Non-pigmented ciliary epithelial cell (primary cell): ENCODE results near the gene NKAIN2.
"Not testable (repeated sequence)": the region's sequence is repeated elsewhere in the genome, so short reads cannot be mapped to it uniquely, and the experiment has no call there.

ENCODE experiments used
- DNase-seq: peaks from one replicate; pipeline ENCODE4 v3.0.0-alpha.2; 2010; ENCODE audit warnings: low read depth

The NKAIN2 gene

DNA sequence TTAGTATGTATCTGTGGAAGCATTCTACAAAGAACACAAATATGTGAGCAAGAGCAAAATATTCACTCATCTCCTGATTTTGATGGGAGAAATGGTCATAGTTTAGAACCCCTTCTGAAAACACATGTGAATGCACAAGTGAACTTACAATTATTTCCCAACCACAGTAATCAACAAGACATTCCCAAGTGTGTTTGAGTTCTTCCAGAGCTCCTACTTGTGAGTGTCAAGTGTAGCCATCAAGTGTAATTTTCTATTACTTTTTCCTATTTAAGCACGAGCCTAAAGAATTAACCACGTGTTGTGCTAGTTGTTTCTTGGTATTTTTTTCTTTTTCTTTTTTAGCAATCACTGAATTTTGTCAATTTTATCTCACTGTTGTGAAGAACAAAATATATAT lies 402.3 kb downstream of the NKAIN2 start:
- DNase-seq = no peak

DNA sequence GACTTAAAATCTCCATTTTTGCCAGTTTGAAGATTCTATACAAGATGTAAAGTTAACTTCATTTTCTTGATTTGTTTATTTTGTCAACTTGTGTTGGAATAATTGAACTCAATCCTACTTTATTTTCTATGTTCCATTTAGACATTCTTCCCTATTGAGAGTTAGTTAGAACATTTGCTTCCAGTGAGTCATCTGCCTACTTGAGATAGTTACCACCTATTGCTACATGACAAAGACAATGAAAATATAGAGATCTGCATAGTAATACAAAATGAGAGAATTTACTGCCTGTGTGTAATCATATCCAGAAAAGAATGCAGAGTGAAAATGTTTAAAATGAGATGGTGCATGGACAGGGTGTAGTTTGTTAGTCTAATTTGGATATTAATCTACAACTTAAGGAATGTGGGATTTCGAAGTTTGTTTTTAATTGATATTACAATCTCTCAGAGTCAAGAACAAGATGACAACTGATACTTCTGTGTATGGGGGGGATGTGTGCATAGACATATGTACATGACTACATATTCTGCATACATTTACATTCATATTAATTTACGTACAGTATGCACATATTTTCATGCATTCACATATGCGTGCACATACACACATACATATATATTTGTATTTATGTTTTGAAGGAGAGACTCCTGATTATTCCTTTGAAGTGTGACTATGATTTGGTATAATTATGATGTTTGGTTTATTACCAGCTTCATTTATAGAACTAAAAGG lies 420.1 kb downstream of the NKAIN2 start:
- peak; percentile 49 for DNase-seq

DNA sequence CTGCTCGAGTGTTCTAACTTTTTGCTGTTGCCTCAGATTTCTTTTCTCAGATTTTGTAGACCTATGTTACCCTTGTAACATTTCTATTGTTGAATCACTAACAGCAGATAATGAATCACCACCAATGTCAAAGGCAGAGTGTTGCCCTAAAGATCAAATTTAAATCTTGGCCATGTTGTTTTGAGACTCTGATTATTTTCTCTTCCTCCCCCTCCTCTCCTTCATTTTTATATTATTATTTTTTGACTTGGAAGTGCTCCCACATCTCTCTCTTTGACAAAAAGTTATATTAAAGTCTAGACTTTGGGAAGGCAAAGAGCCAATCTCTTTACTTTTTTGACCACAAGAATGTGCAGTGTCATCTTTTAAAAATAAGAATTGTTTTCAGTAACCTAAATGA lies 422.7 kb downstream of the NKAIN2 start:
- DNase-seq = peak; percentile 27

DNA sequence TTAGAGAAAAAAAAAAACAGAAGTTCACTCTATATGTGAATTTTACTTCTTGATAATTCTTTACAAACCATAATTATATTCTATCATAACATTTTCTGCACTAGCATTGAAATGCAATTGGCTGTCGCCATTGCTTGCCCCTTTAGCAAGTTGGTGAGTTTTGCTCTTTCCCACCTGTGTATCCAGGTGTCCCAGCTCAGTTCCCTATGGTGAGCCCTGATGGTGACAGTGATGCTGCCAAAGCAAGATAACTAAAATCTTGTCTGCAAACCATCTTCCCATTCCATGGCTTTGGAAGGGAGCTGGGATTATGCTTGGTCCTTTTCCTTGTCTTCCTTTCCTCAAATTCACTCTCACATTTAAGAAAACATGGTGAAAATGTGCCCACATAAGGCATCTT lies 429.6 kb downstream of the NKAIN2 start:
- no peak for DNase-seq

DNA sequence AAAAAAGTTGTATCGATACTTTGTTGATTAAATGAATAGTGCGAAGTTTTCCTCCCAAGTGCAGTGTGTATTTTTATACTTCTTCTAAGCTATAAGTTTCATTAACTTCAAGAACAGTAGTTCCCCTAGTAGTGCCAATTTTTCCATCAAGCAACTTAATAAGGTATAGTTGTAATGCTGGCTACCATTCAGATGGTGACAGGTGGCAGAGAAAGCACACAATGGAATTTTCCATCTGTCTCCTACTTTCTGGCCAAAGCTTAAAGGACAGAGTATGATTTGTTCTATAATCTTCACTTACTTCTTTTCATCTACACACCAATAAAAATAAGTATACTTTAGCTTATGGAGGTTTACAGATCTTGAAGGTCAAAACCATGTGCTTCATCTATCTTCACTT lies 431.1 kb downstream of the NKAIN2 start:
- DNase-seq = no peak

DNA sequence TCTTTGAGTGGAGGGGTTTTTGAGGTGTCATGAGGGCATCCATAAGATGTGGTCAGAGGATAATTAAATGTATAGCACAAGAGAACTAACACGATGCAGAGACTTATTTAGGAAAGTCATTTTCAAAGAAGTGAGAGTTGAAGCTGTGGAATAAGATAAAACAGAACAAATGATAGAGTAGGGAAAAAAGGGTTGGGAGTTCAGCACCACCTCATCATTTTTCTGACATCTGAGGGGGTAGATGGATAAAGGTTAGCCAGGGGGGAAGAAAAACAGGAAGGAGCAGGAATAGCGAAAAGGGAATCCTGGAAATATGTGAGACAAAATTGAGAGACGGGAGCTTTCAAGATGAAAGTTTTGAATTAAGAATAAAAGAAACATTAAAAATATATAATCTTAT lies 434.2 kb downstream of the NKAIN2 start:
- no peak for DNase-seq

DNA sequence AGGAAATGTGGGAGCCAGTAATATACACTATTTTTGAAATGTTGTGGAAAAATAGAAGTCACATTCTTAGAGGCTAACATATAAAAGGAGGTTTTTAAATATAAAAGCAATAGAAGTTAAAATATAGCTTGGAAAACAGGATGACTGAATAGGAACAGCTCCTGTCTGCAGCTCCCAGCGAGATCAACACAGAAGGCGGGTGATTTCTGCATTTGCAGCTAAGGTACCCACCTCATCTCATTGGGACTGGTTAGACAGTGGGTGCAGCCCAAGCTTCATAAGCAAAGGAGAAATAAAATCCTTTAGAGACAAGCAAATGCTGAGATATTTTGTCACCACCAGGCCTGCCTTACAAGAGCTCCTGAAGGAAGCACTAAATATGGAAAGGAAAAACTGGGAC lies 434.7 kb downstream of the NKAIN2 start:
- DNase-seq = not testable (repeated sequence)

DNA sequence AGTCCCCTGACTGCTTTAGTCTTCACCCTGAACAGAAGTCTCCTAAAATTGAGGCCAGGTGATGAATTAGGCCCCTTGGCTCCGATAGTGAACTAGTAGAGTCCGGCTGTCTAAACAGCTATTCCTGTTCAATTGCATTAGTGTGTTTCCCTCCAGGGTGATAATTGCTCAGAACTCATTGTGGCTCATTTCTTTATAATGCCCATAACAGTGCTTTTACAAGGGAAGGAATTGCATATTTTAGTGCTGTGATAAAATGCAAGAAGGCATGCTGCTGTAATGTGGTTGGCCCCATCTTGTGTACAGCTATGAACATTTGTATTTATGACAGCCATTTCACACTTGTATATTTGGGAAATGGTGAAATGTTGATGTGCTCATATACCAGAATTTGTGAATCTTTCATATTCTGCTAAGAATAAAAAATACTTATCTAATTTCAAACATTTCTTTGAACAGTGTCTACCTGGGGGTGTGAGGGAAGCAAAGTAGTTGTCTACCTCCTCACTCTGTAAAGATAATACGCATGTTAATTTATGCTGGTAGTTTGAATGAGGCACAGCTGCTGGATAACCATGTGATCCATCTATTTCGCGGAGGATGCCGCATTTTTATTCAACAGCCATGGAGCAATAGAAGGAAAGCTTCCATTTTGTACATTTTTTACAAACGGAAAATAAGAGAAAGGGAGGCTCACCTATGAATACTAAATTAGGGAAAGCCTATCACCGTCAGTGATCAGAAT lies 451.4 kb downstream of the NKAIN2 start:
- no peak for DNase-seq

DNA sequence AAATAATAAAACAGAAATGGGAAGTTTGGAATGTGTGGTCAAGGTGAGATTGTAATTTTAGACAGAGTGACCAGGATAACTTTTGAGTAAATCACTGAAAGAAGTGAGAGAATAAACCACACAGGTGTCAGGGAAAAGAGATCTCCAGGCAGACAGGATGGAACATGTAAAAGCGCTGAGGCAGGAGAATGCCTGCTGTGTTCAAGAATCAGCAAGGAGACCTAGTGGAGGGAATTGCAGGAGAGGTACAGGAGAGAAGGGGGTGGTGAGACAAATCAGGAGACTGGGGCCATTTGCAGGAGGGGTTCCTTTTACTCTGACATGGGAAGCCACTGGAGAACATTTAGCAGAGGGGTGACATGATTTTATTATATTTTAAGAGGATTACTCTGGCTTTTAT lies 456.7 kb downstream of the NKAIN2 start:
- no peak for DNase-seq

DNA sequence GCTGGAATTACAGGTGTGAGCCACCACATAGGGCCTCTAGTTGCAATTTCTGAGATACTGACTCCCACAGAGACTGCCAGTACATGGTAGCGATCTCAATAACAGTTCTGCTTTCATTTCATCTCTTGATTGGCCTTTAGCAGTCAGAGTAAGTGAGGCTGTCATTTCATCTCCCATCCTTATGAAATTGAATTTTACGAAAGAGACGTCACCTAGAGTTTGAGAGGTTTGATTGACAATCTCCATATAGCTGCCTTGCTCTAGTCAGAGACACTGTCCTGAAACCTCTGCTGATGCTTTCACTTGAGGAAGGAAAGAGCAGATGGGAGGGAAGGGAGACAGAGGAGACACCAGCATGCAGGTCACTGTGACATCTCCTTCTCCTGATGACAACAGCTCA lies 466.1 kb downstream of the NKAIN2 start:
- no peak for DNase-seq

DNA sequence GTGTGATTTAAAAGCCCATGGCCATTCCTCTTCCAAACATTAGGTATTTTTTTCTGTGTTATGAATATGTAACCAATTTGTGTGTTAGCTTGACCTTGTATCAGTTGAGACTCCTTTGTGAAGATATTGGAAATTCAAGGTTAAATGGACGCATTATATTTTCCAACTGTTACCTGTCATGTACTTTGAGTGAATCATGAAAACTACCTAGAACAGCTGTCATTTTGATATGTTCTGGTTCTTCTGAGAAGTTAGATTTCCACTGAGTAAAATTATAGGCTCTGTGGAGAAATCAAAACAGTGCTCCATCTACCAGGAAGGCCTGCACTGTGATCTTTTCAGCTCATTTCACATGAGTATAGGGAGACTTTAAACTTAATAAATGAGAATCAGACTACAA lies 470.0 kb downstream of the NKAIN2 start:
- DNase-seq = no peak

DNA sequence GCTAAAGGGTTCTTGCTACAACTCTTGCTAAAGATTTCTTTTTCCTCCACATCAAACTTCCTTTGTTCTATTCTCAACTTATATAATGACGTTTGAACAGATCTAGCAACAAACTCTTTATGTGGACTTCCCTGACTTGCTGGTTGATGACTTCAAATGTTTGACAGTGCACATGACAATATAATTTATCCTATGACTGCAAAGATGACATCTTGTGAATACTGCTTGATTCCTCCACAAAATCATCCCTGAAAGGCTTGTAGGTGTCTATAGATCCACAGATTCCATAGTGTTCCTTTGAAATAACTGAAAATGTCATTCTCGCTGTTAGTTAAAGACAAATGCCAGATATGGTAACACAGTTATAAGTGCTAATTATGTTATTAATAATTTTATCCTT lies 478.9 kb downstream of the NKAIN2 start:
- no peak for DNase-seq

DNA sequence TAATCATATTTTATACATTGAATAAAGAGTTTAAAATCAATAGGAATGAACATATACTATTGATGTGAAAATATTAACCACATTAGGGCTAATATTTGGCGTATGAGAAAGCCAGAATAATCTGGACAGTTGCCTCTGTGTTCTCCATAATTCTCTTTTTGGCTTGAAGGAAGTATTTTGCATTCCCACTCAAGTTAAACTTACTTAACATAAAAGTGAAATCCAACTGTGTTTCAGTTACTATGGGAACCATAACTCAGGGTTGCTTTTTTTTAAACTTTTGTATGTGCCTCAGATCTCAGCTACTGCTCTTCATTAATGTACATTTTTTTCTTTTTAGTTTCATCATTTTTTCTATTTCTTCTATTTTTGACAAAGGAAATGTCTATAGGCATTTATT lies 479.8 kb downstream of the NKAIN2 start:
- DNase-seq = no peak

DNA sequence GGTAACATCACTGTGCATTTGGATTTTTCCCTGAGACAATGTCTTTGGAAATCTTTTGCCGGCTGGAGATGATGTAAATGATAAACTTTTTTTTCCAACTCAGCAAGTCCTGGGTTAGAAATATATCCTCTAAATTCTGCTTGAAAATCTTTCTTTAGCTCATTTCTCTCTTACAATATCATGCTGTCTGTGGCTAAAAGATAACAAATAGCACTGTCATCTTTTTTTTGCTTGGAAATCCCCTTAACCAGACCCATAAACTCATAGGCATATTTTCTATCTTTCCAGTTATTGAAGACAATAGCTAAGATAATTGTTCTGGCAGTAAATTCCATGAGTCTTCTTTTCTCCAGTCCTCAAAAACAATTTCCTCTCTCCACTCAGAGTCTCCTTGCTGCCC lies 481.5 kb downstream of the NKAIN2 start:
- no peak for DNase-seq

DNA sequence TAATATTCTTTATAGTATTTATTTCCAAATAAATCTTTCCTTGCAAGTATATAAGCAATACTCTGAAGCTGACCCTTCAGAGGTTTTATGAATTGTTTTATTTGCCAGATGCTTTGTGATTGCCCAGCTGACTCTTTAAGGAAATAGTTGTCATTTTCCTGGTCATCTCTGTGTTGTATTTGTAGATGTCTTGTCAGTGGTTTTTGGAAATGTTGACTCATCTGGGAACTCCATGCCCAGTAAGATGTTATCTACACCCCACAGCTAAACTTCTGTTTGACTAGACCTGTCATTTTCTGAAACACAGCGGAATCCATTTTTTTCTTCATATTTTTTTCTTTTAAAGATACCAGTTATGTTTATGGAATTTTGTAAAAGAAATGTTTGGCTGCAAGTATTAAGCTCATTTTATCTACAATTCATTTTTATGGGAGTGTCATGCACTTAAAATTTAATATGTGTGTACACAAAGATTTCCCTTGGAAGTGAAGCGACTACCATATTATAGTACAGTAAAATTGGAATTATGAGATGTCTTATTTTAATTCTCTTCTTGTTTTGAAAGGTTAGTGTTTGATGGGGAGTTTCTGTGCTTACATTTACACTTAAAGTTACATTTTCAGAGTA lies 491.0 kb downstream of the NKAIN2 start:
- DNase-seq = peak; percentile 27

DNA sequence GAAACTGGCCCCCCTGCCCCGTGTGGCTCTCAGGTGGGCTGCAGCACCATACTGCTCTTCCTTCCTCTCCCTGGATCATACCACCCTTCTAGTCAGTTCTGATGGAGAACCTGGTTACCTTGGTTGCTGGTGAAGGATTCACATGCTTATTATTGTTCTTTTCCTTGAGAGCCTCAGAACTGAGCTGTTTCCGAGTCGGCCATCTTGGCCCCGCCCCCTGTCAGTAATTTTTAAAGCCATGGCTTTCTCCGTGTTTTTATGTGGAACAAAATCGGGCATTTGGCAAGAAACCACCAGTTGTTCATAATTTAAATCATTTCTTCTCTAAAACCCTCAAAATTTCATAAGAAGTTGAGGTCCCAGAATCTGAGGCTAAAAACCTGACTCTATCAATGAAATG lies 493.8 kb downstream of the NKAIN2 start:
- DNase-seq = no peak

DNA sequence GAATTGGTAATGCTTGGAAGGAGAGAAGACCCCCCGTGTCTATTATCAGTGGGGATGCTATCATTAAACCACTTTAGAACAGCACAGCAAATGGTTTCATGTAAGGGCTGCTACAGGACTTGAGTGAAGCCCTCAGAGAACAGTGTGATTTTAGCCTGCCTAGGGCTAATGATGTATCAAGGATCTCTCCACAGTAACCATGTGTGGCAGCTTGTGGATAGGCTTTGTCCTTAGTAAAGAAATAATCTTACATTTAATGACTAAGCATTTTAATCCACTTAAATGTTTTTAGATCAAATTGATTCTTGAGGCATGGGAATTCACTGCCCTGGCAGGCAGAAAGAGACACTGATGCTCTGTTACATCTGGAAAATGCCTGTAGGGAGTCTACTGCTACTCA lies 495.1 kb downstream of the NKAIN2 start:
- no peak for DNase-seq

DNA sequence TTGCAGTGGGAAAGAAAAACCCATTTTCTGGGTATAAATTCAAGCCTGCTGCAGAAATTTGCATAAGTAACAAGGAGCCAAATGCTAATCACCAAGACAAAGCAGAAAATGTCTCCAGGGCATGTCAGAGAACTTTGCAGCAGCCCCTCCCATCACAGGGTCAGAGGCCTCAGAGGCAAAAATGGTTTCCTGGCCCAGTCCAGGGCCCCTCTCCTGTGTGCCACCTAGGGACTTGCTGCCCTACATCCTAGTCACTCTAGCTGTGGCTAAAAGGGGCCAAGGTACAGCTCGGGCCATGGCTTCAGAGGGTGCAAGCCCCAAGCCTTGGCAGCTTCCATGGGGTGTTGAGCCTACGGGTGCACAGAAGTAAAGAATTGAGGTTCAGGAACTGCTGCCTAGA lies 497.2 kb downstream of the NKAIN2 start:
- DNase-seq = not testable (repeated sequence)

DNA sequence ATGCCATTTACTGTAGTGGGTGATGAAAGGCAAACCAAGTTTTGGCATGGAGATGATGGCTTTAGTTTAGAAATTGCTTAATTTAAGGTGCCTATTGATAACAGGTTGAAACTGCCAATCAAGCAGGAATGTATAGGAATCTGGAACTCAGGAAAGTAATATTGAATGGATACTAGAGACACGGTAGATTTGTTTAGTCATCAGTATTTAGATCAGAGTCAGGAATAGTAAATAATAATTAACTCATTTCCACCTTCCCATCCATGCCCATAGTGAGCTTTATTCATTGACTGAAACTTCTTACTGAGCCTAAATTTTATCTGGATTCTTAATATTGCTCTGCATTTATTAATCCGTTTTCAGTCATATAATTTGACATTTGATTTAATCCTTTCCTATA lies 500.3 kb downstream of the NKAIN2 start:
- no peak for DNase-seq

DNA sequence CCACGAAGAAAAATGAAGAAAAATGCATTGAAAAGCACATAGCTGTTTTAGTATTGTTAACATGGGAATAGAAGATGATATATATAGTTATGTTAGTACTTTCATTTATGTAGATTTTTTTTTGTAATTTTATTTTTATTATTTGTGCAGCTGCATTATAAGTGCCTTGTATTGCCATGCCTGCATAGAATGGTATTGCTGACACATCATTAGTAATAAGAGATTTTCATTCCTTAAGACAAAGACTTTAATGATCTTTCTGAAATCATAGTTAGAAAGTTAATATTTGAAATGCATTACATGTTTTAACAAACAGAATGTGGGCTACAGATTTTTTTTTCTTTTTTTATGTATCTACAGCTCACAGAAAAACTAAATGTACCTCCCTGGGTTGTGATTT lies 506.5 kb downstream of the NKAIN2 start:
- no peak for DNase-seq

DNA sequence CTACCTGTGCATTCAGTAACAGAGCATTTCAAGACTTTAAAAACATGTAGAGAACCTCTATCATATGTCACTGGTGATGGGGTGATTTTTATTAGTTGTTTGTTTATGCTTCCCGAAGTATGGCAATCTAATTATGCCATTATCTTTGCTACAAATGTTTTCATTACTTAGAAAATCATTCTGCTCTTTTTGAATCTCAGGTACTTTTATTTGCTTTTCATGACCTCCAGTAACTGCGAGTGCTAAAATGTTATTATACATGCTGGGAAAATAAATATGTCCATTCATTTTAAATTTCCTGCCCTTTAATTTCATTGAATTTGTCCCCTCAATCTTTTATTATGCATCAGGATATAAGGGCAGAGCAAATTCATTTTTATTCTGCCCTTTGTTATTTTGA lies 515.7 kb downstream of the NKAIN2 start:
- no peak for DNase-seq

DNA sequence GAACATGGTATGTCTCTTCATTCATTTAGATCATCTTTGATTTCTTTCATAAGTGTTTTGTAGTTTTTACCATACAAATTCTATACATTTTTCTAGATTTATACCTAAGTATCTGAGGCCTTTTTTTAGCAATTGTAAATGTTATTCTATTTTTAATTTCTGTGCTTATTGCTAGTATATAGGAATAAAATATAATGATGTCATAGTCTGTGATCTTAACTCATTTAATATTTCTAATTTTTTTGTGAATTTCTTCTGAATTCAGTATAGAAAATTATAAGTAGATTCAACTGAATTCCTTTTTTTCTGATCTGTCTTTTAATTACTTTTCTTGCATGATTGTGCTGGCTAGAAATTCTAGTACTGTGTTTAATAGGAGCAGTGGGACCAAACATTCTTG lies 520.6 kb downstream of the NKAIN2 start:
- DNase-seq = no peak

DNA sequence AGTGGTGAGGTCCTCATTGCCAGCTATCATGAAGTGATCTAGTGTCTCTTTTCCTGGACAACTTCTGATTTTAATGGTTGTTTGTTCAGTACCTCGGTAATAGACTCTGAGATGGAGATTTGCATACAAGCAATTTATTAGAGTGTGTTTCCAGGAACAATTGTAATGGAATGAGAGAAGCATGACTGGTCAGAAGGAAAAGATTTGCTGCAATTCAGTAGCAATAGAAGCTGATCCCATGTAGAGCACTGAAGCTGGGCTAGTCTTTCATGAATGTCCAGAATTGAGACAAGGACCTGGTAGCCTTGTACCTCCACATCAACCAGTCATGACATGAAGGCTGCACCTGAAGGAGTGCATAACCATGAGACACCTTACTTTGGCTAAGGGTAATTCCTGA lies 526.5 kb downstream of the NKAIN2 start:
- no peak for DNase-seq
